ENCODE measurements around the gene RASL10B.

RASL10B gene

DNA sequence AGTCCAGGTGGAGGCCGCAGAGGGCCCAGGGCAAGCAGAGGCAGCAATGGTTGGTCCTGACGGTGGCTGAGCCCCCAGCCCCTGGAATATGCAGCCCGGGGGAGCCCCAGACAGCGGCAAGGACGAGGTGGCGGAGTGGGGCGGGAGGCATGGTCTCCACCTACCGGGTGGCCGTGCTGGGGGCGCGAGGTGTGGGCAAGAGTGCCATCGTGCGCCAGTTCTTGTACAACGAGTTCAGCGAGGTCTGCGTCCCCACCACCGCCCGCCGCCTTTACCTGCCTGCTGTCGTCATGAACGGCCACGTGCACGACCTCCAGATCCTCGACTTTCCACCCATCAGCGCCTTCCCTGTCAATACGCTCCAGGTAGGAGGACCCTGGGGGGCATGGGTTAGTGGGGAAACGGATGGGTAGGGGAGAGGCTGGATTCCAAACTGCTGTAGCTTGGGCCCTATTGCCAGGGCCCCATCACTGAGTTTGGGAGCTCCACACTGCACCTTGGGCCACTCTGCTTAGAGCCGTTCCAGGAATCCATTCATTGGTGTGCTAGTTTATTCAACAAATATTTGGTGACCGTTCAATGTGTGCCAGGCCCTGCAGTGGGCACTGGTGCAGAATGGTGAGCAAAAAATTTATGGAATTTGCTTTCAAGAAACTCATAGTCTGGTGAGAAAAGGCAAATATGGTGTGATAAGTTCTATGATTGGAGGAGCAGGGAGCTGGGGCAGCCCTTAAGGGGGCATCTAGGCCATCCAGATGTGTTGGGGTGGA, 3.8 kb downstream of the RASL10B start:
- no peak for TF ChIP-seq CTCF (IDR thresholded peaks at IDR 0.05; ENCODE audit: low read depth, low read length)
- no peak for DNase-seq (ENCODE audit: extremely low read depth, low read depth)

GRCh38 chr17:35736236-35736635, 4.8 kb downstream of the RASL10B start:
- no peak for DNase-seq (ENCODE audit: extremely low read depth, low read depth)
- no peak for TF ChIP-seq CTCF (IDR thresholded peaks at IDR 0.05; ENCODE audit: low read depth, low read length)

DNA sequence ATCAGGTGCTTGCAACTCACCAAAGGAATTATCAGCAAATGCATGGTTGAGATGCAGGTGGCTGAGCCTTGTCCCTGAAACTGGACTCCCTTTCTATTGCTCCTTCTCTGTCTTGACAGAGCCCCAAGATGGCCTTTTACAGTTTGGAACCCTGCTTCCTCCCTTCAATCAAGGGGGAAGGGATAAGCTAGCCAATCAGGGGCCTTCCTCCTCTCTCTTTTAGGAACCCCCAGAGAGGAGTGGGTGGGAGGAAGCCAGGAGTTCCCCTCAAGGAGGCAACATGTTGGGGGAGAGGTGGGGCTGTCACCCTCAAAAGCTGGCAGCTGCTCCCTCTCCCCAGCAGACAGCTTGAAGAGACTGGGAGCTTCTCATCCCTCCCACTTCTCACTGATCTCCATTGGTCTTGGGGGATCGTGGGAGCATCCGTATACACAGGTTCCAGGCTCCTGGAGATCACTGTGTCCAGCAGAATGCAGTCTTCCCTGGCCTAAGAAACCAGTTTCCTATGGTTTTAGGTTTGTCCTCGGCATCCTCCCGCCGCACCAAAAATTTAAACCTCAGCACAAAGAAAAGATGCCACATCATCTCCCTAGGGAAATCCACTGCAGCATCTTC, 7.2 kb downstream of the RASL10B start:
- no peak for TF ChIP-seq CTCF (IDR thresholded peaks at IDR 0.05; ENCODE audit: low read depth, low read length)
- no peak for DNase-seq (ENCODE audit: extremely low read depth, low read depth)

- TF ChIP-seq CTCF (IDR thresholded peaks at IDR 0.05; ENCODE audit: low read depth, low read length) = no peak
- DNase-seq (ENCODE audit: extremely low read depth, low read depth) = no peak
Measured at GRCh38 chr17:35740216-35740615, 8.8 kb downstream of the RASL10B start.

GRCh38 chr17:35740997-35741931, 9.8 kb downstream of the RASL10B start:
- no peak for TF ChIP-seq CTCF (IDR thresholded peaks at IDR 0.05; ENCODE audit: low read depth, low read length)
- DNase-seq (ENCODE audit: extremely low read depth, low read depth) = no peak

GRCh38 chr17:35742496-35742895, 11.1 kb downstream of the RASL10B start:
- no peak for TF ChIP-seq CTCF (IDR thresholded peaks at IDR 0.05; ENCODE audit: low read depth, low read length)
- DNase-seq (ENCODE audit: extremely low read depth, low read depth) = no peak

All from AG09319 (cell line).